GM21526 (cell line): ENCODE data around the gene NPSR1.
"Not testable (repeated sequence)": the region's sequence is repeated elsewhere in the genome, so short reads cannot be mapped to it uniquely, and the experiment has no call there.

Experiments used
- ATAC-seq: cut with Tn5 transposase; IDR thresholded peaks from one replicate; pipeline ENCODE4 v1.9.1; 2021; ENCODE audit warnings: moderate library complexity; ENCODE audit not compliant: unreplicated experiment, low FRiP score

NPSR1 gene

GRCh38 chr7:34756025-34756437 is 98.0 kb downstream of the NPSR1 start:
- ATAC-seq, result no peak

- ATAC-seq, result no peak
These were observed 98.7 kb downstream of the NPSR1 start for GRCh38 chr7:34756691-34757090.

DNA sequence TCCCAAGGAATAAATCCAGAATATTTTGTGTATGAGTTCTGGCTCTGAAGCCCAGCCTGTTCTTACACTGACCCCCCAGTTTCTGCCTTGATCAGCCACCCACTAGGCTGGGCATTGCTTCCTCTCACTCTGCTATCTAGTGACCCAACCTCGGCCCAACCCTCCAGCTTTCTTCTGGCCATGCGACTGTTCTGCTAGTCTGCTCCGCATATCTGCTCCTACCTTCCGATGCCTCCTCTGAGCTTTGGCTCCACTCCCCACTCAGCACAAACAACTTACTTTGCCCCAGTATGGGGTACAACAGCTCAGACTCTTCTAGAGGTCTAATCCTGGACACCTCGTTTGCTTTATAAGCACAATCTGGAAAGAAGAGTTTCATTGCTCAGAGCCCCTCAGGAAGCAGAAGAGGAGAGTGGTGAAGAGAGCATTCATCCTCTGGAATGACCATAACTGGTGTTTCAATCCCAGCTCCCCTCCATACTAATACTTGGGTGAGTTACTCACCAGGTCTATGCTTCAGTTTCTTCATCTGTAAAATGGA is 99.6 kb downstream of the NPSR1 start:
- ATAC-seq, result no peak

- no peak for ATAC-seq
These were observed 100.1 kb downstream of the NPSR1 start for GRCh38 chr7:34758111-34758601.

GRCh38 chr7:34759477-34760125 is 101.6 kb downstream of the NPSR1 start:
- ATAC-seq, result peak; percentile 50

- no peak for ATAC-seq
These were observed 102.3 kb downstream of the NPSR1 start for GRCh38 chr7:34760271-34760670.

- ATAC-seq, result no peak
These were observed 103.2 kb downstream of the NPSR1 start for GRCh38 chr7:34761206-34761605.

DNA sequence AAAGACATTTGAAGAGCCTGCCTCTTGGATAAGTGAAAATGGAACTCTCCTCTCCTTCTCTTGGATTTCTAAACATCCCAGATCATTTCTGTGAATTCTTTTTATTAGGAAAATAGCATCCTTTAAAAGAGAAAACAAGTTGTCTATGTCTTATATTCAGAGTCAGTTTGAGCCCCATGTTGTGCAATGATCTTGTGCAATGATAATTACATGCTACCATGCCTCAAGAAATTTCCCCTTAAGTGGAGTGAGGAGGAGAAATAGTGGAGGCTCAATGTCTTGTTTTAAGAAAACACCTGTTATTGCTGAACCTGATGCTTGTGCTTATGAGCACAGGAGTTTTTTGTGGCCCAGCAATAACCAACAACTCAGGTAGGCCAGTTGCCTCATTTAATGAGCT is 103.6 kb downstream of the NPSR1 start:
- no peak for ATAC-seq

GRCh38 chr7:34762764-34763163 is 104.7 kb downstream of the NPSR1 start:
- ATAC-seq, result no peak

DNA sequence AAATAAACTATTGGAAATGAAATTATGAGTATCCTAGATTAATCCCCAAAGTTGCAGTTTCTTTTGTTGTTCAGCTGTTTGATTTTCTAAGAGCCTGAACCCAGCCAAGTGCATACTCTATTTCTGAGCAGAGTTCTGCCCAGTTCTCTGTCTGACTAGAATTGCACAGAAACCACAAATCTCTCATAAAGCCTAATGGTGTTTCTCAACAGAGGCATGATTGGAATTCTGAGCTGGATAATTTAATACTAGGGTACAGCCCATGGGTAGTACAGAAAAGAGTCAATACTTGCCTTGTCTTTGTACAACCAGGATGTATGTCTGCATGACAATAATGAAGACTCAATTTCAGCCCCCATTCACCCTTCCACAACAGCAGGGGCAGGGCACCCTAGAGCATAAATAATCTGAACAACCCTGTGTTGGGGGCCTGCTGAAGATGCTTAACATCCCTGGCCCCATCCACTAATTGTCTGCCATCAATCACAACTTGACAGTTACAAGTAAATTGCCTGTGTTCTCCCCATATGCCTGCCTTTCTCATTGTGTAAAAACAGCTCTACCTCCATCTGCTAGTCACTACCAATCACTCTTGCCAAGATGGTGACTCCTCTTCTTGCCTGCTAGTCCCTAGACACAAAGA is 114.4 kb downstream of the NPSR1 start:
- ATAC-seq, result no peak

DNA sequence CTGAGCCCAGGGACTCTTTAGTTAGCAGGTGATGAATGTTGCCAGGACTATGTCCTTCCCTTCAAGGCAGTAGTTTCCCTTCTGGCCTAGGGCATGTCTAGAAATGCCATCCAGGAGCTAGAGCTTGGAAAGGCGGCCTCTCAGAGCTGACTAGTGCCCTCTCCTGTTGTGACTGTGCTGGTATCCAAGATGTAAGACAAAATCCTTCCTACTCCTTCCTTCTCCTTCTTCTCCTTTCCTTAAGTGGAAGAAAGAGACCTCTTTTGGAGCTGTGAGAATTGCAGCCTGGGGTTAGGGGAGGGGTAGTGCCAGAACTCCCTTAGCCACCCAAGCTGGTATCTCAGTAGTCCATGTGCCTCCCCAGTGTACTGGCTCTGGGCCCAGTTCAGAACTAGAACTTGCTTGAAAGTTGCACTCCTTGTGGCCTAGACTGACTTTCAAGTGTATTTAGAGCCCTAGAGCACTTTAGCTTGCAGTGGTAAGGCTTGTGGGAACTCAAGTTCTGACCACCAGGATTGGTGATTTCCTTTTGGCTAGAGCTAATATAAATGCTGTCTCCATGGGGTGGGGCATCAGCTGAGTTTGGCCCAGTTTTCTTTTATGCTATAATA is 118.8 kb downstream of the NPSR1 start:
- ATAC-seq, result no peak

DNA sequence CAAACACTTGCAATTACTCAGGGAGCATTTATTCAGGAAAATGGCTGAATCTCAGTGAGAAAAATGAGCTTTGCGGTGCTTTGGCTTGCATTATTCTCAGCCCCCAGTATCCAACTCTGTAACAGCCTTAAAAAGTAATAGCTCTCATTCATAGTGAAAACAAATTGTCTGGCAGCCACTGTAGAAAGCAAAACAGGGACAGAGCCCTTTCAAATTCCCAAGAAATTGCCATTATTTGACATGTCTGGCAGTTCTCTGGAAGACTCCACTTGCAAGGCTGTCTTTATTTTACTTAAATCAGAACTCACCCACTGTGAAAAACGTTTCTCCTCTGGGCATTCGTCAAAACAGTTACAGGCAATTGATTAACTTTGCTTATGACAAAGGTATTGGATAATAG is 122.5 kb downstream of the NPSR1 start:
- no peak for ATAC-seq

- ATAC-seq, result no peak
These were observed 129.6 kb downstream of the NPSR1 start for GRCh38 chr7:34787586-34787985.

DNA sequence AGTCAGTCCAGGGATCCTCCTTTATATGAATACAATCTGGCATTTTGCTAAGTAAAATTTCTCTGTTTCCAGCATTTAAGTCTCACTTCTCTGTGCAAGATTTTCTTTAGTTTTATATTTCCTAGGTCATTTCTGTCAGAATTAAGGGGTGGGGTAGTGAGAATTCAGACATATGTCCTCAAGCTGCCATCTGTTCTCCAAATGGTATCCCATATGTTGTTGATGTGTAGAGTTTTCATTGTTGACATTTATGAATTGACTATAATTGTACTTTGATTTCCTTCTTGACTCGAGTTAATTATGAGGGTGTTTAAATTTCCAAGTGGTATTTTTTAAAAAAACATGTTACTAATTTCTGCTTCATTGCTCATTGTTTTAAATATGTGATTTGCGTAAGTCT is 148.8 kb downstream of the NPSR1 start:
- ATAC-seq, result no peak

DNA sequence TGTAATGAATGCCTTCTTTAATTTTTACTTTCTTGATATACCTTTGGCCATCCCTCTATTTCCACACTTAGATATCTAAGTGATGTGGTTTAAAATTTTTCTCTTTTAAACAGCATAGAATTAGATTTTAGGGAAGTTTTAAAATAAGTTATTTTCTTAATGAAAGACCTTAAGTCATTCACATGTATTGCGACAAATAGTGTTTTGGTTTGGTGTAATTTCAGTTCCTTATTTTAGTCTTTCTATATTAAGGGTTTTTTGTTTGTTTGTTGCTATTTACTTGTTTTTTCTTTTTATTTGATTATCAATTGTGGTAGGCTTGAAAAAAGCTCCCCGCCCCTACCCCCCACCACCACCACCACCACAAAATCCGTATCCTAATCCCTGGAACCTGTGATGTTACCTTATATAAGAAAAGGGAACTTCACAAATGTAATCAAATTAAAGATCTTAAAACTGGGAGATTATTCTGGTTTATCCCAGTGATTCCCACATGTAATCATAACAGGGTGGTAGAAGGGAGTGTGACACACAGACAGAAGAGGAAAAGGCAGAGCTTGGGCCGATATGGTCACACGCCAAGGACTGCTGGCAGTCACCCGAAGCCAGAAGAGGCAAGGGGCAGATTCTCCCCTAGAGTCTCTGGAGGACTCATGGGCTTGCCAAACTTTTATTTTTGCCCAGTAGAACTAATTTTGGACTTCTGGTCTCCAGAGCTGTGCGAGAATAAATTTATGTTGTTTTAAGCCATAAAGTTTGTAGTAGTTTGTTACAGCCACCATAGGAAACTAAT is 149.7 kb downstream of the NPSR1 start:
- ATAC-seq, result no peak

DNA sequence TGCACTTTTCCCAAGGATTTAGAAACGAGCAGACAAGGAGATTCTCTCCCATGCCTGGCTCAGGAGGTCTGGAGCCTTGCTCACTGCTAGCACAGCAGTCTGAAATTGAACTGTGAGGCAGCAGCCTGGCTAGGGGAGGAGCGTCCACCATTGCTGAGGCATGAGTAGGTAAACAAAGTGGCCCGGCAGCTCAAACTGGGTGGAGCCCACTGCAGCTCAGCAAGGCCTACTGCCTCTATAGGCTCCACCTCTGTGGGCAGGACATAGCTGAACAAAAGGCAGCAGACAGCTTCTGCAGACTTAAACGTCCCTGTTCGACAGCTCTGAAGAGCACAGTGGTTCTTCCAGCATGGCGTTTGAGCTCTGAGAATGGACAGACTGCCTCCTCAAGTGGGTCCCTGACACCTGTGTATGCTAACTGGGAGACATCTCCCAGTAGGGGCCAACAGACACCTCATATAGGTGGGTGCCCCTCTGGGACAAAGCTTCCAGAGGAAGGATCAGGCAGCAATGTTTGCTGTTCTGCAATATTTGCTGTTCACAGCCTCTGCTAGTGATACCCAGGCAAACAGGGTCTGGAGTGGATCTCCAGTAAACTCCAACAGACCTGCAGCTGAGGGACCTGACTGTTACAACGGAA is 156.3 kb downstream of the NPSR1 start:
- ATAC-seq, result not testable (repeated sequence)

DNA sequence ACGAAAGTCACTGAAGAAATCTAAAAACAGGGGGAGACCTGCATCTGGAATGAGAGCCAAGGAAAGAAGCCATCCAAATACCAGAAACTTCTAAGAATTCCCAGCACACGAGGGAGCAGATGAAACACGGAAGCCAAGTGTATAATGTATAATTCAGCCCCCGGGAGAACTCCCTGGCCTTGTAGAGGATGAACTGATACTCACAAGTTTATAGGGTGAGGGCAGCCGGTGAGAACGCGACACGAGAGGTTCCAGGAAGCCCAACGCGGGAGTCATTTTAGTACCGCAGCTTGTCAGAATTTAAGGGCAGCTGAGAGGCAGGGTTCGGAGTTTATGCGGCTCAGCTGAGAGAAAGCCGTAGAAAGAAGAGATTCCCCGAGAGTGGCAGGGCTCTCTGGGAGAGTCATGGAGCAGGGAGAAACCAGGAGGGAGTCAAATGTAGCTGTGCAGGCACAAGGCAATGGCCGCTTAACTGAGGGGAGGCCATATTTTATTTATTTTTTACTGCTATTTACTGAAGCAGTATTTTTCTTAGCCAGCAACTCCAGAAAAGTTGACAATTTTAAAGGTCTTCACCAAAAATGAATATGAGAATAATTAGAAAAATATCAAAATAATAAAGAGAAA is 164.0 kb downstream of the NPSR1 start:
- no peak for ATAC-seq

GRCh38 chr7:34823650-34824258 is 165.7 kb downstream of the NPSR1 start:
- ATAC-seq, result peak; percentile 89

GRCh38 chr7:34825221-34825620 is 167.2 kb downstream of the NPSR1 start:
- ATAC-seq, result no peak
